ENCODE data around the gene ARHGAP22. TPM values are rescaled to one million over a fixed set of nuclear protein-coding genes. Genes with fewer than 3 reads are reported as not detected.
"Not testable (repeated sequence)": the region's sequence is repeated elsewhere in the genome, so short reads cannot be mapped to it uniquely, and the experiment has no call there.

The ARHGAP22 gene
- total RNA-seq, 1 donor from 2014 or later = 1.6 TPM

GRCh38 chr10:48446785-48447184, 158.1 kb downstream of the ARHGAP22 start:
- ATAC-seq = no peak

DNA sequence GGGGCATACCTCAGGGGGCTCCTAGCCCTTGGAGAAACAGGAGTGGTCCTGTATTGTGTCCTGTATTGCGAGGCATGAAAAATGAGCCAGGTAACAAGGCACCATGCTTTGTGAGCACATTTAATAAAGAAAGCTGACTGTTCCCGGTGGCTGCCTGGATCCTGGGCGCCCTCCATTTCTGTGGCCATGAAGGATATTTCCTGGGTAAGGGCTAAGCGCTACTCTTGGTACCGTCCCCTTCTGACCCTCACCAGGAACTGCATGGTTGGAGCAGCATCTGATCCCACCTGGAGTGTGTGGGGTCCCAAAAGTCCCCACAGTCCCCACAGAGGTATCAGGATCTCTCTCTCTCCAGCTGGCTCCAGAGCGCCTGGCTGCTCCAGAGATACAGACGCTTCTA, 158.9 kb downstream of the ARHGAP22 start:
- ATAC-seq = no peak

DNA sequence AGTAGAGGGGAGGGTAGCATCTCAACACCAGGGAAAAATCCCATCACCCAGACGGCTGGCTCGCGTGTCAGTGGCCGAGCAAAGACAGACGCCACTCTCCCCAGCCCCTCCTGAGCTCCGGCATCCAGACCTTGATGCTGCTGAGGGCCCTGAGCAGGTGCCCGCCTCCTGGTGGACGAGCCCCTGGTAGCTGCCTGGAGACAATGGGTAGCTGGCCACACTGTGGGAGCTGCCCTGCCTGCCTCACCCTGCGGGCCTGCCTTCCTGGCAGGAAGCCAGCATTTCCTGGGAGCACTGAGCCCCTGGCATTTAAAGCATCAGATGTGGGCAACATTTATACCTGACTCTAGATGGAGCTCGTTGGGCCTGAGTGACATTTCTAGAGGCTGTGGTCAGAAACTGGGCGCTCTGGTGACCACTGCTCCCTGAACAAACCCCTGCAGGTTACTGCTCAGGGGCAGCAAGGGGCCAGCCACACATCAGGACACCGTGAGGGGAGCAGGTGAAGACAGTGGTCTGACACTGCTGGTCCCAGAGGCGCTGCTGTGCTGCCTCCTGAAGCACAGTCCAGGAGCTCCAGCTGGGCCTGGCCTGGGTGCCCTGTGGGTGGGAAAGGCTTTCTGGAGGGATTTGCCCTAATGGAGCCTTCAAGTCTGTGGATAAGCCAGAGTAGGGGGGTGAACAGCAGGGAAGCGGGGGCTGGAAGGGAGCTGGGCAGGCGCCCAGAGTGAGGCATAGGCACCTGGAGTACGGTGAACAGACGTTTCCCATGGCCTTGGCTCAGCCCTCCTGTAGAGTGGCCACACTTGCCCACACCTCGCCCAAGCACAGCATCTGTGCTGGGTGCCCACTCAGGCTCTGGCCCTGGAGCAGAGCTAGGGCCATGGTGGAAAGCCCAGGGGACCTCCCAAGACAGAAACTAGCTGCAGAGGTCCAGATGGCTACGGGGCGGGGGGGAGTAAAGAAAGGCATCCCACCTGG, 159.7 kb downstream of the ARHGAP22 start:
- no peak for ATAC-seq

- peak; percentile 45 for ATAC-seq
Observed at GRCh38 chr10:48444266-48444665, 160.6 kb downstream of the ARHGAP22 start.

DNA sequence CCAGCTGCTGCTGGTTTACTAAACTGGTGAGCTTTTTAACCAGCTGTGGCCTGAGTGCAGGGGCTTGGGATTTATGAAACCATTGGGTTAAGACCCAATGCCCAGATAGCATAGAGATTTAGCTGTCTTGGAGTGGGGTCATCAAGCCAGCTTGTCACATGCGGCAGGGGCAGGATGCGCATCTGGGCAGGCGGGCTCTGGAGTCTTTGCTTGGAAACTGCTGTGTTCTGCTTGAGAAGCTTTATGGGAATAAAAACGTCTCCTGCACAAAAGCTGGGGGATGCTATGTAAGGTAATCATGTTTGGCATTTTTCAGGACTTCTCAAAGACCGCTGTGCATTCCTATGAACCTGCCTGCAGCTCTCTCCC, 162.1 kb downstream of the ARHGAP22 start:
- ATAC-seq = no peak

DNA sequence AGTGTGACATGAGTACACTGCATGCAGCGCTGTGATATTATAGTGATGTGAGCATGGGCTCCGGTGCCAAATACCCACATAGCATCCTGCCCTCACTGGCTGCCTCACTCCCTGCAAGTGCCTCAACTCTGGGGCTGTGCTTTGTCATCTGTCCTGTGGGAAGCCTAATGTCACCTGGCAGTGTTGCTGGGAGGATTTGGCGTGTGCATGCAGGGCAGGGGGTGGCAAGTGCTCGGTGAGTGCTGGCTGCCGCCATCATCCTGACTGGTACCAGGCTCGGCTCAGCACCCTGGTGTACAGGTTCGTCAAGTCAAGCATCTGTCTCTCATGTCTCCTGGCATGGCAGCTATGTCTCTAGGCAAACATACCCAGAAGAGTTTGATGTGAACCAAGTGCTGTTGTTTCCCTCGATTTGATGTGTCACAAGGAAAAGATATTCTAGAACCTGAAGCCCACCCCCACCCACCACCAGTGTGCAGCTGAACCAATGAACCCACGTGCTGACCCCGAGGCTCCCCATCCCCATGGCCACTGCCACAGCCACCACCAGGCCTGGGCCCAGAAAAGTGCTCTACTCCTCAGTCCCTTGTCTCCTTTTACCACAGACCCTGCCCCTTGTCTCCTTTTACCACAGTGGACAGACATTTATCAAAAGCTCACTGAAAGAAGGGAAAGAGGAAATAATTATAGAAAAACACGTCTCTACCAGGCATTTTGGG, 162.6 kb downstream of the ARHGAP22 start:
- ATAC-seq = peak; percentile 8

GRCh38 chr10:48440771-48441170, 164.1 kb downstream of the ARHGAP22 start:
- no peak for ATAC-seq

DNA sequence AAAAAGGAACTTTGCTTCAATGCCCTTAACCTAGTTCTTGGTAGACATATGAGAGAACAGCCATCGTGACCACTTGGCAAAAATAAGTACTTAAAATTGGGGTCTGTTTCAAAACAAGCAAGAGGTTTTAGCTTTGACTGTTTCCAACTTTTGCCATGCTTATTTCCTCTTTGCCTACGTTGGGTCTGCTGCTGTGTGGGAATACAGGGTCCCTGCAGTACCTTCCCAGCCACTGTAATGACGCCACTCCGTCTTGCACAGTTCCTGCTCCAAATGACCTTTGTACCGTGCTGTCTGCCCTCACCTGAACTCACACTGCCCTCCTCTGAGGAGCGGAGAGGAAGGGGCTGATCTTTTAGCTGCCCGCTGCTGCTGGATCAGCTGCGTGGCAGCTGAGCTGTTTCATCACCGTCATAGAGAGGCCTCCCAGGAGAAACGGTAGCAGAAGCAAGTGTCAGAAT, 165.3 kb downstream of the ARHGAP22 start:
- ATAC-seq = no peak

GRCh38 chr10:48439031-48439430, 165.8 kb downstream of the ARHGAP22 start:
- no peak for ATAC-seq

GRCh38 chr10:48437546-48437945, 167.3 kb downstream of the ARHGAP22 start:
- ATAC-seq = no peak

DNA sequence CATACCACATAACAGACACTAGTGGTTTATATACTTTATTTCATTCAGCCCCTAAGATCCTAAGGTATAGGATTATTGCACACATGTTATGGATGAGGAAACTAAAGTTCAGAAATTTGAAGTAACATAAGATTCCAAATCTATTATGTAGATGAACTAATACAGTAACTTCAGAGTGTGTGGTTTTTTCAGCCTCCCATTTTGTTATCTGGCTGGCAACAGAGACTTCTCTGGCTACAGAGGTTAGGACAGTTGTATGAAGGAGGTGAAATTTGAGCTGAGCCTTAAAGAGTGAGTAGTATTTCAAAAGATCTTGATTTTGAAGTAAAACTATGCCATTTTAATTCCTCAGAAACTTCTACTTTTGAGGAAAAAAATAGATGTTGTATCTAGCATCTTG, 173.0 kb downstream of the ARHGAP22 start:
- no peak for ATAC-seq

- no peak for ATAC-seq
Observed at GRCh38 chr10:48430402-48430993, 174.4 kb downstream of the ARHGAP22 start.

GRCh38 chr10:48429309-48429708, 175.6 kb downstream of the ARHGAP22 start:
- no peak for ATAC-seq

DNA sequence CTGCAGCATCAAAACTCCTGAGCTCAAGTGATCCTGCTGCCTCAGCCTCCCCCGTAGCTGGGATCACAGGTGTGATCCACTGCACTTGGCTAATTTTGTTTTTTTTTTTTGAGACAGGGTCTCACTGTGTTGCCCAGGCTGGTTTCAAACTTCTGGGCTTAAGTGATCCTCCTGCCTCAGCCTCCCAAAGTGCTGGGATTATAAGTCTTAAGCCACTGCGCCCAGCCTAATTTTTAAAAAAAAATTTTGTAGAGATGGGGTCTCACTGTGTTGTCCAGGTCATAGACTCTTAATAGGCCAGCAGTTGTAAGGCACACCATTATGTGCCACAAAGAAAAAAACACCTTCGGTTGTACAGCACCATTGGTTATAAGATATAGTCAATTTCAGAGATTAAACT, 176.0 kb downstream of the ARHGAP22 start:
- ATAC-seq = no peak

DNA sequence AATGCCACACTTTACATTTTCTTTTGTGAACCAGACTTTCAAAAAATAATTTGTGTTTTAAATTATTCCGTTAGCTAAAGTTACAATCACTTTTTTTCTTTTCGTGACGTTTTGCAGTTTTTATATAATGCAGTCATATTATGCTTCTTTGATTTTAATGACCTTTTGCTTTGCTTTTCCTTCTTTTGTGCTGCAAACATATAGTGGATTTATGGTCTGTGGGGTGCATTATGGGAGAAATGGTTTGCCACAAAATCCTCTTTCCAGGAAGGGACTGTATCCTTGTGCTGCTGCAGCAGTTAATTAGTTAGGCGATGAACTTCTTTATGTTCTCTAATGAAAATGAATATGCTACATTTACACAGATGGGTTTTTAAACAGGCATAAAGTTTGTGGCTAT, 181.0 kb downstream of the ARHGAP22 start:
- ATAC-seq = no peak

DNA sequence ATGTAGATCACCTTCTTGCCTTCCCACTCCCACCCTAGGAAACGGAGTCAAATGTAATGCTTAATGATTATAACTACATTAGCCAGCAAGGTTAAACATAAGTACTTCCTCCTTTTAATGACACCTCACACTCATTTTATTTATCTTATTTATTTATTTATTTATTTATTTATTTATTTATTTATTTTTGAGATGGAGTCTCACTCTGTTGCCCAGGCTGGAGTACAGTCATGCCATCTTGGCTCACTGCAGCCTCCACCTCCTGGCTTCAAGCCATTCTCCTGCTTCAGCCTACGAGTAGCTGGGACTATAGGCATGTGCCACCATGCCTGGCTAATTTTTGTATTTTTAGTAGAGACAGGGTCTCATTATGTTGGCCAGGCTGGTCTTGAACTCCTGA, 183.0 kb downstream of the ARHGAP22 start:
- ATAC-seq = not testable (repeated sequence)

DNA sequence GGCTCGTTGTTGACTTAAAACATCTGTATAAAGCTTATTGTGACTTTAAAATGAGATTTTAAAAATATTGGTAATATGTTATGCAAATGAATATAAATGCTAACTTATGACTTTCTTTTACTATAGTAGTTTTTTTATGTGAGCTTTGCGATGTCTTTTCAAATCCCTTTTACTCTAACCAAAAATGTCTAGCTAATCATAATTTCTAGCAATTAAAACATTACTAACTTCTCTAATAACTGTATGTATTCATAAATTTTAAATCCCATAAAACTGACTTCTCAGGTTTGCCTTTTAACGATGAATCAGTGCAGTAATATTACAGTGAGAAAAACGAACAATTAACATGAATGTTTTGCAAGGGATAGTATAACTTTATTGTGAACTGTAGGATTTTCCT, 185.2 kb downstream of the ARHGAP22 start:
- ATAC-seq = no peak

DNA sequence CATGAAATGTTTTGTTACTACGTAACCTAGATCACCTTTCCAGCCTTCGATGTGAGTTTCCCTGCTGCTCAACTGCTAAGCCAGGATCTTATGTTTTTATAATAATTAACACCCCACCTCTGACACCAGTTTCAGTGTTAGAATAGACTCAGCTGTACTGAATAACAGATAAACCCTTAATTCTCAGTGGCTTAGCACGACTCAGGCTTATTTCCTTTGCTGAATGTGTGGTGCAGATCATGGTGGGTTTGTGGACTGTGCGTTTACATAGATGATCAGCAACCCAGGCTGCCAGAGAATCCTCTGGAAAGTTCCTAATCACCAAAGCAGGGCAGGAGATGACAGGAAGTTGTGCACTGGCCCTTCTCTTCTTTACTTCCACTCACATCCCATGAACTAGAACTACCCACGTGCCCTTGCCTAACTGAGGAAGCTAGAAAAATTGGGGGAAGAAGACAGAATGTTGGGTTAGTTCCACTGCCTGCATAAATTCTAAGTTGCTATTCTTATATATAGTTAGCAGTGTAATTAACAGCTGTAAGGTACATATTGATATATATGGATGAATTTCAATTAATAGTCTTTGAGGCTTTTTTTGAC, 186.6 kb downstream of the ARHGAP22 start:
- no peak for ATAC-seq

DNA sequence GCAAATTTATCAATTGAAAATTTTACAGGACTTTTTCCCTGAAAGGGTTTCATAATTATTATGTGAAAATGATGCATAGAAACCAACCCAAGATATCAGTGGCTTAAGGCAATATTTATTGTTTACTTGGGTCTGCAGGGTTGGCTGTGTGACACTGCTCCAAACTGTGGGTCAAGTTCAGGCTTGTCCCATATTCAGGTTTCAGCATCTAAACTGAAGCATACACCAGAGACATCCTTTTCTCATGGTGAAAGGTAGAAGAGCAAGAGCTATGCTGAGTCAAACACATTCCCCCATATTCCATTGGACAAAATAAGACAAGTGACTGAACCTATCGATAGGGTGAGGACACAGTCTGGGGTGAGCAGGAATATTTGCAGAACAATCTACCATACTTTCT, 187.5 kb downstream of the ARHGAP22 start:
- peak; percentile 52 for ATAC-seq

- ATAC-seq = no peak
Observed at GRCh38 chr10:48416584-48417232, 188.2 kb downstream of the ARHGAP22 start.

- peak; percentile 35 for ATAC-seq
Observed at GRCh38 chr10:48414778-48415177, 190.1 kb downstream of the ARHGAP22 start.

GRCh38 chr10:48414160-48414559, 190.7 kb downstream of the ARHGAP22 start:
- ATAC-seq = no peak

Data from esophagus mucosa (tissue), 1 donor.